OCI-LY3 (cell line): ENCODE measurements around the gene ATXN7L2.

Experiments
- H2AFZ ChIP-seq: fragments of 200-600, 300-600 bp; shearing (Covaris generic); 2 replicates; pipeline ENCODE4 v1.6.0; 2014; ENCODE audit warnings: antibody characterized with exemption, low read depth, low read length
- H3K27ac ChIP-seq: fragments of 200-600, 300-600 bp; sonication (generic); 2 replicates; pipeline ENCODE4 v1.5.1; 2014; ENCODE audit warnings: mild to moderate bottlenecking, low read length, moderate library complexity, mixed read lengths
- H3K27me3 ChIP-seq: fragments of 200-600, 300-600 bp; sonication (generic); 2 replicates; pipeline ENCODE4 v1.6.1; 2014; ENCODE audit warnings: low read depth, low read length, mixed read lengths
- H3K36me3 ChIP-seq: fragments of 200-600, 300-600 bp; sonication (generic); replicated peaks from 2 replicates; pipeline ENCODE3; 2014; ENCODE audit warnings: low read depth, low read length, mixed read lengths
- H3K4me1 ChIP-seq: fragments of 300-600, 200-600 bp; sonication (generic); 2 replicates; pipeline ENCODE4 v1.6.1; 2014; ENCODE audit warnings: low read length, mixed read lengths
- H3K4me2 ChIP-seq: fragments of 200-600, 300-600 bp; sonication (generic); 2 replicates; pipeline ENCODE4 v1.6.1; 2014; ENCODE audit warnings: low read length, mixed read lengths
- H3K4me3 ChIP-seq: fragments of 300-600, 200-600 bp; sonication (generic); 2 replicates; pipeline ENCODE4 v1.5.1; 2014; ENCODE audit warnings: antibody characterized with exemption, mild to moderate bottlenecking, low read length, moderate library complexity
- H3K79me2 ChIP-seq: fragments of 300-600, 200-600 bp; shearing (Covaris generic); 2 replicates; pipeline ENCODE4 v1.6.1; 2014; ENCODE audit warnings: mild to moderate bottlenecking, low read length, mixed read lengths
- H3K9ac ChIP-seq: fragments of 300-600, 200-600 bp; shearing (Covaris generic); 2 replicates; pipeline ENCODE4 v1.6.0; 2014; ENCODE audit warnings: mild to moderate bottlenecking, low read length, moderate library complexity
- H3K9me3 ChIP-seq: fragments of 200-600, 300-600 bp; shearing (Covaris generic); 2 replicates; pipeline ENCODE4 v1.6.1; 2014; ENCODE audit warnings: low read length, mixed read lengths; ENCODE audit not compliant: insufficient read depth
- H4K20me1 ChIP-seq: fragments of 200-600, 300-600 bp; sonication (generic); 2 replicates; pipeline ENCODE4 v1.6.1; 2016; ENCODE audit warnings: low read length, mixed read lengths; ENCODE audit not compliant: insufficient read depth
- CTCF ChIP-seq: fragments of 200-600, 300-600 bp; sonication (generic); IDR thresholded peaks from 2 replicates; pipeline ENCODE4 v1.5.1; 2014; ENCODE audit warnings: antibody characterized with exemption, low read length, low read depth
- EZH2phosphoT487 ChIP-seq: fragments of 200-600 bp; shearing (Covaris generic); IDR thresholded peaks from 2 replicates; pipeline ENCODE4 v1.6.1; 2018; ENCODE audit warnings: antibody characterized with exemption, mixed run types, low read depth

ATXN7L2 gene

GRCh38 chr1:109475261-109475660 lies 8.4 kb upstream of the ATXN7L2 start:
- Histone ChIP-seq H3K27ac (no peak overlapping the region), H3K9ac (no peak overlapping the region), H4K20me1 (no peaks in the 10 kb centered on the region), H3K27me3 (peaks cover 15% of the 10 kb centered on the region), H2AFZ (no peak overlapping the region), H3K36me3 (no peaks in the 10 kb centered on the region), H3K4me1 (no peaks in the 10 kb centered on the region), H3K79me2 (no peaks in the 10 kb centered on the region), H3K4me2 (no peak overlapping the region), H3K9me3 (no peaks in the 10 kb centered on the region), H3K4me3 (no peak overlapping the region)
- TF ChIP-seq EZH2phosphoT487 (no peak), CTCF (no peak)

GRCh38 chr1:109476825-109477224 lies 6.9 kb upstream of the ATXN7L2 start:
- H2AFZ ChIP-seq = no peak overlapping the region
- H3K27me3 ChIP-seq = peaks cover 7% of the 10 kb centered on the region
- H3K79me2 ChIP-seq = no peaks in the 10 kb centered on the region
- H3K9me3 ChIP-seq = no peaks in the 10 kb centered on the region
- TF ChIP-seq CTCF (no peak), EZH2phosphoT487 (no peak)
- no peaks in the 10 kb centered on the region for H3K36me3 ChIP-seq
- no peak overlapping the region for H3K4me2 ChIP-seq
- no peak overlapping the region for H3K4me3 ChIP-seq
- no peak overlapping the region for H3K9ac ChIP-seq
- H4K20me1 ChIP-seq = no peaks in the 10 kb centered on the region
- no peaks in the 10 kb centered on the region for H3K4me1 ChIP-seq
- no peak overlapping the region for H3K27ac ChIP-seq

- H3K9ac ChIP-seq = no peak overlapping the region
- peaks cover 5% of the 10 kb centered on the region for H3K27me3 ChIP-seq
- no peak overlapping the region for H2AFZ ChIP-seq
- H3K4me1 ChIP-seq = peaks cover under 1% of the 10 kb centered on the region; the same call in 1 of the 2 replicates
- no peaks in the 10 kb centered on the region for H3K79me2 ChIP-seq
- H4K20me1 ChIP-seq = no peaks in the 10 kb centered on the region
- no peaks in the 10 kb centered on the region for H3K9me3 ChIP-seq
- H3K4me3 ChIP-seq = no peak overlapping the region
- no peak for TF ChIP-seq CTCF
- TF ChIP-seq EZH2phosphoT487 = no peak
- no peaks in the 10 kb centered on the region for H3K36me3 ChIP-seq
- H3K27ac ChIP-seq = no peak overlapping the region
- H3K4me2 ChIP-seq = no peak overlapping the region
These were observed 5.9 kb upstream of the ATXN7L2 start for GRCh38 chr1:109477821-109478220.

GRCh38 chr1:109478806-109479205 lies 4.9 kb upstream of the ATXN7L2 start:
- no peaks in the 10 kb centered on the region for H3K27me3 ChIP-seq

More at GRCh38 chr1:109478806-109479205, 4.9 kb upstream of the ATXN7L2 start:
- Histone ChIP-seq H2AFZ (no peak overlapping the region), H3K36me3 (no peaks in the 10 kb centered on the region), H3K79me2 (no peaks in the 10 kb centered on the region), H3K4me2 (no peak overlapping the region), H3K27ac (no peak overlapping the region), H3K4me3 (no peak overlapping the region), H4K20me1 (no peaks in the 10 kb centered on the region), H3K9me3 (no peaks in the 10 kb centered on the region), H3K9ac (no peak overlapping the region), H3K4me1 (peaks cover 4% of the 10 kb centered on the region; the same call in 1 of the 2 replicates)
- TF ChIP-seq EZH2phosphoT487 = no peak
- no peak for TF ChIP-seq CTCF
